HT-29 (cell line): Measurements from ENCODE around the gene CFAP46. TPM values are rescaled to one million over a fixed set of nuclear protein-coding genes. Genes with fewer than 3 reads are reported as not detected.
A peak's percentile ranks its signal among the peaks of the same experiment; 100 is the strongest.
"Not testable (repeated sequence)": the region's sequence is repeated elsewhere in the genome, so short reads cannot be mapped to it uniquely, and the experiment has no call there.

Experiments used
- DNase-seq: peaks from one replicate; pipeline ENCODE4 v3.0.0-alpha.2; 2015; ENCODE audit warnings: low spot score
- total RNA-seq: library from RNA; depleted of rRNA; stranded (reverse); fragments of >200 nt; shearing (Covaris generic); gene quantifications from 2 replicates; pipeline ENCODE4 v1.2.3, GENCODE V29; 2014

Gene CFAP46
- total RNA-seq, 1 experiment from 2014 or later, result not detected

GRCh38 chr10:132945125-132945893 lies 2.9 kb upstream of the CFAP46 start:
- no peak for DNase-seq

- DNase-seq, result no peak
Observed at GRCh38 chr10:132944510-132944909, 2.1 kb upstream of the CFAP46 start.

GRCh38 chr10:132943791-132944404 lies 1.5 kb upstream of the CFAP46 start:
- no peak for DNase-seq

GRCh38 chr10:132943058-132943790 lies 854 bp upstream of the CFAP46 start:
- DNase-seq, result no peak

- DNase-seq, result no peak
Observed at GRCh38 chr10:132941640-132942051, 724 bp downstream of the CFAP46 start.

- no peak for DNase-seq
Observed at GRCh38 chr10:132940791-132941465, 1.4 kb downstream of the CFAP46 start.

GRCh38 chr10:132939957-132940790 lies 2.2 kb downstream of the CFAP46 start:
- peak; percentile 60 for DNase-seq

- no peak for DNase-seq
Observed at GRCh38 chr10:132939378-132939955, 2.9 kb downstream of the CFAP46 start.

- peak; percentile 30 for DNase-seq
Observed at GRCh38 chr10:132938472-132939339, 3.7 kb downstream of the CFAP46 start.

GRCh38 chr10:132937861-132938260 lies 4.5 kb downstream of the CFAP46 start:
- no peak for DNase-seq

GRCh38 chr10:132934953-132935352 lies 7.4 kb downstream of the CFAP46 start:
- DNase-seq, result no peak

GRCh38 chr10:132933308-132934042 lies 8.9 kb downstream of the CFAP46 start:
- no peak for DNase-seq

- DNase-seq, result no peak
Observed at GRCh38 chr10:132932461-132933307, 9.7 kb downstream of the CFAP46 start.

- DNase-seq, result not testable (repeated sequence)
Observed at GRCh38 chr10:132931258-132932250, 10.8 kb downstream of the CFAP46 start.

GRCh38 chr10:132930701-132931100 lies 11.7 kb downstream of the CFAP46 start:
- not testable (repeated sequence) for DNase-seq

GRCh38 chr10:132929953-132930548 lies 12.3 kb downstream of the CFAP46 start:
- no peak for DNase-seq
